ENCODE data around the gene OSBP. TPM values are rescaled to one million over a fixed set of nuclear protein-coding genes. Genes with fewer than 3 reads are reported as not detected.

OSBP gene
- total RNA-seq, 1 experiment from 2014 or later, result 43.8 TPM

- Histone ChIP-seq H3K27ac (ENCODE audit: low read depth, low read length) (no peak overlapping the region), H4K20me1 (ENCODE audit: insufficient read depth) (no peaks in the 10 kb centered on the region), H2AFZ (ENCODE audit: low read depth, low read length, poor library complexity, severe bottlenecking) (no peak overlapping the region), H3K4me3 (replicated peaks in 1 of 2; ENCODE audit: low read depth in 1 of 2, low read length in 2 of 2) (no peak overlapping the region), H3K4me2 (ENCODE audit: low read length) (no peak overlapping the region), H3K79me2 (ENCODE audit: insufficient read depth, low read length) (no peaks in the 10 kb centered on the region), H3K9me3 (ENCODE audit: control insufficient read depth in 1 of 2, insufficient read depth in 1 of 2, low read depth in 1 of 2, low read length in 2 of 2) (no peaks in the 10 kb centered on the region), H3K36me3 (ENCODE audit: control insufficient read depth in 1 of 2, insufficient read depth in 2 of 2, low read length in 2 of 2) (no peaks in the 10 kb centered on the region), H3K9ac (ENCODE audit: low read length) (no peak overlapping the region), H3K9me2 (ENCODE audit: insufficient read depth) (no peaks in the 10 kb centered on the region), H3K4me1 (ENCODE audit: control insufficient read depth in 1 of 2, insufficient read depth in 2 of 2, low read length in 2 of 2) (no peaks in the 10 kb centered on the region), H3K27me3 (ENCODE audit: insufficient read depth, low read length) (no peaks in the 10 kb centered on the region)
- intact Hi-C loops (cut with micrococcal nuclease), result no loop called here
- BruUV-seq (replicated peaks), result no TSS peak
- TF ChIP-seq POLR2A (IDR thresholded peaks at IDR 0.05; ENCODE audit: borderline replicate concordance, extremely low read depth, insufficient read depth, insufficient read length) (no peak), EGR1 (IDR thresholded peaks at IDR 0.05; ENCODE audit: low read depth) (no peak), POLR2AphosphoS5 (IDR thresholded peaks at IDR 0.05; ENCODE audit: low read depth, low read length) (no peak), ZBTB33 (IDR thresholded peaks at IDR 0.05; ENCODE audit: extremely low read depth, insufficient replicate concordance, low read length) (no peak), FOSL1 (IDR thresholded peaks at IDR 0.05; ENCODE audit: low read depth) (no peak), REST (IDR thresholded peaks at IDR 0.05; ENCODE audit: low read depth) (no peak), ELF1 (IDR thresholded peaks at IDR 0.05; ENCODE audit: borderline replicate concordance, low read depth) (no peak), EZH2 (IDR thresholded peaks at IDR 0.05) (no peak), SRF (IDR thresholded peaks at IDR 0.05; ENCODE audit: low read depth) (no peak), RAD21 (IDR thresholded peaks at IDR 0.05; ENCODE audit: low read depth) (no peak), CBX3 (IDR thresholded peaks at IDR 0.05; ENCODE audit: low read depth) (no peak), CTCF (IDR thresholded peaks at IDR 0.05 in 2 of 3, conservative IDR thresholded peaks at IDR 0.05 in 1 of 3; ENCODE audit: borderline replicate concordance in 1 of 3, insufficient read depth in 1 of 3, low read depth in 2 of 3, low read length in 2 of 3) (no peak), ATF3 (IDR thresholded peaks at IDR 0.05) (no peak), MAX (IDR thresholded peaks at IDR 0.05) (no peak), SIN3A (IDR thresholded peaks at IDR 0.05; ENCODE audit: low read depth) (no peak), TCF7L2 (IDR thresholded peaks at IDR 0.05; ENCODE audit: borderline replicate concordance, extremely low read depth, insufficient read depth, insufficient read length) (no peak), ZFX (IDR thresholded peaks at IDR 0.05) (no peak)
- RAD21 ChIA-PET (ENCODE audit: low non-redundant PET in 1 of 2, low total read pairs in 2 of 2, uncharacterized antibody in 2 of 2, unreplicated experiment in 2 of 2), result no interaction called here
- ATAC-seq (no peak), DNase-seq (ENCODE audit: low read depth, low spot score) (no peak)
- CTCF ChIA-PET, result no interaction called here
- POLR2A ChIA-PET, result no interaction called here
These were observed 10.1 kb upstream of the OSBP start for GRCh38 chr11:59625703-59626102.
